Measurements from ENCODE around the gene CREB5.

The CREB5 gene

GRCh38 chr7:28389504-28390395 is 22.6 kb upstream of the CREB5 start:
- TF ChIP-seq CTCF (IDR thresholded peaks at IDR 0.05; ENCODE audit: control extremely low read depth, extremely low read depth, low read depth, missing control alignments), result peak; percentile 62
- POLR2A ChIA-PET, result interaction anchor here (0.7 kb wide), 1 partner anchor 250 kb away, joined by 4 read pairs; no protein-coding TSS in a partner anchor
- CTCF ChIA-PET, result interaction anchor here (0.7 to 3.9 kb wide), 17 partner anchors 9 to 465 kb away, joined by 3 to 31 read pairs (median 4); no protein-coding TSS in a partner anchor
- peak; percentile 22 for DNase-seq (ENCODE audit: extremely low spot score)

- ChIA-PET POLR2A (no interaction called here), CTCF (interaction anchor here (0.7 to 3.9 kb wide), 15 partner anchors 8 to 464 kb away, joined by 3 to 31 read pairs (median 4); no protein-coding TSS in a partner anchor)
- TF ChIP-seq CTCF (IDR thresholded peaks at IDR 0.05; ENCODE audit: control extremely low read depth, extremely low read depth, low read depth, missing control alignments), result no peak
- no peak for DNase-seq (ENCODE audit: extremely low spot score)
These were observed 21.9 kb upstream of the CREB5 start for GRCh38 chr7:28390426-28390825.

GRCh38 chr7:28392289-28392688 is 20.0 kb upstream of the CREB5 start:
- ChIA-PET CTCF (interaction anchor here (1.2 kb wide), 1 partner anchor 11 kb away, joined by 4 read pairs; no protein-coding TSS in a partner anchor), POLR2A (no interaction called here)
- DNase-seq (ENCODE audit: extremely low spot score), result no peak
- TF ChIP-seq CTCF (IDR thresholded peaks at IDR 0.05; ENCODE audit: control extremely low read depth, extremely low read depth, low read depth, missing control alignments), result no peak

GRCh38 chr7:28395404-28395803 is 16.9 kb upstream of the CREB5 start:
- TF ChIP-seq CTCF (IDR thresholded peaks at IDR 0.05; ENCODE audit: control extremely low read depth, extremely low read depth, low read depth, missing control alignments), result no peak
- DNase-seq (ENCODE audit: extremely low spot score), result no peak
- ChIA-PET POLR2A (no interaction called here), CTCF (no interaction called here)

- ChIA-PET POLR2A (no interaction called here), CTCF (interaction anchor here (1.5 kb wide), 1 partner anchor 12 kb away, joined by 4 read pairs; no protein-coding TSS in a partner anchor)
- no peak for DNase-seq (ENCODE audit: extremely low spot score)
- no peak for TF ChIP-seq CTCF (IDR thresholded peaks at IDR 0.05; ENCODE audit: control extremely low read depth, extremely low read depth, low read depth, missing control alignments)
These were observed 16.5 kb upstream of the CREB5 start for GRCh38 chr7:28395831-28396230.

- POLR2A ChIA-PET, result no interaction called here
- TF ChIP-seq CTCF (IDR thresholded peaks at IDR 0.05; ENCODE audit: control extremely low read depth, extremely low read depth, low read depth, missing control alignments), result no peak
- DNase-seq (ENCODE audit: extremely low spot score), result no peak
- CTCF ChIA-PET, result interaction anchor here (1.5 to 4.4 kb wide), 2 partner anchors 7 to 11 kb away, joined by 4 to 31 read pairs; no protein-coding TSS in a partner anchor
These were observed 15.2 kb upstream of the CREB5 start for GRCh38 chr7:28397141-28397540.
